ENCODE results near the gene KCNJ3. TPM values are rescaled to one million over a fixed set of nuclear protein-coding genes. Genes with fewer than 3 reads are reported as not detected.

Gene KCNJ3
- total RNA-seq, 1 experiment from 2014 or later, result 0.21 TPM

DNA sequence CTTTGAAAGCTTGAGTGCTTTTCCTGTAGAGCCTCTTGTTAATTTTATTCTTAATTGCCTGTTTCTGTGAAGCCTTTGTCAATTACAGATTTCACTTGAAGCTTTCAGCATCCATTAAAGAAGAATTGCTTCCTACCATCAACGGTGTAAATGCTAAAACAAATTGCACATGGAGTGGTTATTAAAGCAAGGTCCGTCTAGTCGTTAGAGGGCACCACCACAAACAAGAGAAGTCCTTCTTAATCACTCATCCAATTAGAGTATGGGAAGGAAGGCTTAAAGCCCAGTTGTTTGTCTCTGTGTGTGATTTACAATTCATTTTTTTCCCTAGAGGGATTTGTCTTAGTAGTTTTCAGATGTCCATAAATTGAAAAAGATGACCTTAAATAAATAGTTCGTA, 1.6 kb downstream of the KCNJ3 start:
- no TSS peak for BruUV-seq (replicated peaks)
- H3K36me3 ChIP-seq (ENCODE audit: control insufficient read depth, insufficient read depth, low read length), result no peaks in the 10 kb centered on the region
- CTCF ChIA-PET, result no interaction called here
- no peak for DNase-seq (ENCODE audit: low read depth, low spot score)
- in situ Hi-C loops (cut with HindIII; ENCODE audit: low pct_unique_long_range_greater_than_20kb, low sequenced_read_pairs), result no loop called here
- no peak for TF ChIP-seq POLR2AphosphoS5 (IDR thresholded peaks at IDR 0.05; ENCODE audit: low read depth, low read length)
- TF ChIP-seq TCF7L2 (IDR thresholded peaks at IDR 0.05; ENCODE audit: low read depth, low read length), result no peak
- TF ChIP-seq SIN3A (IDR thresholded peaks at IDR 0.05; ENCODE audit: borderline replicate concordance, insufficient read depth, low read depth, low read length), result no peak
- TF ChIP-seq CTCF (IDR thresholded peaks at IDR 0.05), result no peak; the same call in 1 of the 2 replicates
- TF ChIP-seq, protein P1, sequence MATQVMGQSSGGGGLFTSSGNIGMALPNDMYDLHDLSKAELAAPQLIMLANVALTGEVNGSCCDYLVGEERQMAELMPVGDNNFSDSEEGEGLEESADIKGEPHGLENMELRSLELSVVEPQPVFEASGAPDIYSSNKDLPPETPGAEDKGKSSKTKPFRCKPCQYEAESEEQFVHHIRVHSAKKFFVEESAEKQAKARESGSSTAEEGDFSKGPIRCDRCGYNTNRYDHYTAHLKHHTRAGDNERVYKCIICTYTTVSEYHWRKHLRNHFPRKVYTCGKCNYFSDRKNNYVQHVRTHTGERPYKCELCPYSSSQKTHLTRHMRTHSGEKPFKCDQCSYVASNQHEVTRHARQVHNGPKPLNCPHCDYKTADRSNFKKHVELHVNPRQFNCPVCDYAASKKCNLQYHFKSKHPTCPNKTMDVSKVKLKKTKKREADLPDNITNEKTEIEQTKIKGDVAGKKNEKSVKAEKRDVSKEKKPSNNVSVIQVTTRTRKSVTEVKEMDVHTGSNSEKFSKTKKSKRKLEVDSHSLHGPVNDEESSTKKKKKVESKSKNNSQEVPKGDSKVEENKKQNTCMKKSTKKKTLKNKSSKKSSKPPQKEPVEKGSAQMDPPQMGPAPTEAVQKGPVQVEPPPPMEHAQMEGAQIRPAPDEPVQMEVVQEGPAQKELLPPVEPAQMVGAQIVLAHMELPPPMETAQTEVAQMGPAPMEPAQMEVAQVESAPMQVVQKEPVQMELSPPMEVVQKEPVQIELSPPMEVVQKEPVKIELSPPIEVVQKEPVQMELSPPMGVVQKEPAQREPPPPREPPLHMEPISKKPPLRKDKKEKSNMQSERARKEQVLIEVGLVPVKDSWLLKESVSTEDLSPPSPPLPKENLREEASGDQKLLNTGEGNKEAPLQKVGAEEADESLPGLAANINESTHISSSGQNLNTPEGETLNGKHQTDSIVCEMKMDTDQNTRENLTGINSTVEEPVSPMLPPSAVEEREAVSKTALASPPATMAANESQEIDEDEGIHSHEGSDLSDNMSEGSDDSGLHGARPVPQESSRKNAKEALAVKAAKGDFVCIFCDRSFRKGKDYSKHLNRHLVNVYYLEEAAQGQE (IDR thresholded peaks at IDR 0.05; ENCODE audit: insufficient read depth in 1 of 2, low read depth in 2 of 2, low read length in 1 of 2), result no peak
- no peak overlapping the region for H3K27ac ChIP-seq (ENCODE audit: low read length)
- no peaks in the 10 kb centered on the region for H3K4me1 ChIP-seq (ENCODE audit: control insufficient read depth, insufficient read depth, low read length)
- H3K27me3 ChIP-seq (ENCODE audit: control insufficient read depth, insufficient read depth, low read length), result 0 out of 2 replicates have a peak, but pooled peaks cover 4% of the 10 kb centered on the region
- no peak for ATAC-seq
- no peak overlapping the region for H3K4me3 ChIP-seq (ENCODE audit: low read depth in 2 of 2, low read length in 2 of 2)
- intact Hi-C loops (cut with micrococcal nuclease; ENCODE audit: unreplicated experiment), result no loop called here
- no peaks in the 10 kb centered on the region for H3K9me3 ChIP-seq (ENCODE audit: control insufficient read depth, insufficient read depth, low read depth, low read length)
- POLR2A ChIA-PET, result no interaction called here

DNA sequence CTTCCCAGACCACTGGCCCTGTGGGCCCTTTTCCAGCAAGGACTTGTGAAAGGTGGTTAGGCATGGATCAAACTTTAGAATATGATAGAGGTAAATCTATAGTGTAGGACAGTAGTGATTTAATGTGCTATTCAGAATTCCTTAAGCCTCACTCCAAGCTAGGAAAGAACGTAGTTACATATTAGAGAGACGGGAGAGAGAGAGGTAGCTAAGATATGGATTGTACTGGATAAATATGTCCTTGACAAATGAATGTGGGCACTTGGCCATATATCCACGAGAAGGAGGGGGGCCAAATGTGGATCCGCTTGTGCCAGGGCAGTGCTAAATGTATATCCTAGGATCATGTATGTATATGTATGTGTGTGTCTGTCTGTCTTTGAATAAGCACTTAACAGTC, 6.5 kb downstream of the KCNJ3 start:
- CTCF ChIA-PET, result no interaction called here
- H3K27ac ChIP-seq (ENCODE audit: low read length), result no peak overlapping the region
- TF ChIP-seq POLR2AphosphoS5 (IDR thresholded peaks at IDR 0.05; ENCODE audit: low read depth, low read length), result no peak
- TF ChIP-seq, protein P1 (IDR thresholded peaks at IDR 0.05; ENCODE audit: insufficient read depth in 1 of 2, low read depth in 2 of 2, low read length in 1 of 2), result no peak
- no peaks in the 10 kb centered on the region for H3K9me3 ChIP-seq (ENCODE audit: control insufficient read depth, insufficient read depth, low read depth, low read length)
- ATAC-seq, result no peak
- DNase-seq (ENCODE audit: low read depth, low spot score), result no peak
- in situ Hi-C loops (cut with HindIII; ENCODE audit: low pct_unique_long_range_greater_than_20kb, low sequenced_read_pairs) (no loop called here), intact Hi-C loops (cut with micrococcal nuclease; ENCODE audit: unreplicated experiment) (no loop called here)
- no TSS peak for BruUV-seq (replicated peaks)
- H3K4me1 ChIP-seq (ENCODE audit: control insufficient read depth, insufficient read depth, low read length), result no peaks in the 10 kb centered on the region
- POLR2A ChIA-PET, result no interaction called here
- H3K27me3 ChIP-seq (ENCODE audit: control insufficient read depth, insufficient read depth, low read length), result no peaks in the 10 kb centered on the region
- H3K4me3 ChIP-seq (ENCODE audit: low read depth in 2 of 2, low read length in 2 of 2), result no peak overlapping the region
- no peaks in the 10 kb centered on the region for H3K36me3 ChIP-seq (ENCODE audit: control insufficient read depth, insufficient read depth, low read length)
